CD4-positive, alpha-beta memory T cell (primary cell): ENCODE results near the gene P2RY2. TPM values are rescaled to one million over a fixed set of nuclear protein-coding genes. Genes with fewer than 3 reads are reported as not detected.

Experiments
- CTCF ChIA-PET: fragments of 350-600 bp; sonication (Branson Sonifier 250); formaldehyde crosslinking; loops from one replicate; lab custom pipeline; 2021; ENCODE audit warnings: inconsistent platforms; ENCODE audit not compliant: partially characterized antibody; lab: Charles Lee
- POLR2A ChIA-PET: fragments of 350-600 bp; sonication (Branson Sonifier 250); formaldehyde crosslinking; loops from one replicate; lab custom pipeline; 2021; ENCODE audit not compliant: partially characterized antibody; lab: Charles Lee
- DNase-seq, 5 donors: peaks; one replicate each; pipeline versions ENCODE4 v3.0.0 to v3.0.0-alpha.2; 2020 to 2022; ENCODE audit warnings: mixed read lengths in 1 of 5
- H3K27ac ChIP-seq: one replicate; pipeline ENCODE4 v1.7.0; 2013; ENCODE audit warnings: low read depth, low read length
- H3K27me3 ChIP-seq: 2 replicates; pipeline ENCODE4 v1.7.0; 2013; ENCODE audit warnings: mild to moderate bottlenecking, low read length, moderate library complexity; ENCODE audit not compliant: insufficient read depth
- H3K36me3 ChIP-seq: 2 replicates; pipeline ENCODE4 v1.7.0; 2013; ENCODE audit warnings: mild to moderate bottlenecking, low read length, moderate library complexity; ENCODE audit not compliant: insufficient read depth
- H3K4me1 ChIP-seq: 2 replicates; pipeline ENCODE4 v1.7.0; 2013; ENCODE audit warnings: mild to moderate bottlenecking, low read length, moderate library complexity; ENCODE audit not compliant: insufficient read depth
- H3K4me3 ChIP-seq, 2 donors: one replicate each; pipeline ENCODE4 v1.7.0; 2013; ENCODE audit warnings: low read length in 2 of 2, mild to moderate bottlenecking in 1 of 2
- H3K9me3 ChIP-seq, 2 donors: one replicate each; pipeline ENCODE4 v1.7.0; 2013; ENCODE audit warnings: low read length in 2 of 2, control low read depth in 1 of 2; ENCODE audit not compliant: control insufficient read depth in 1 of 2
- H3K27ac Mint-ChIP-seq, 7 donors: one replicate each; pipeline ENCODE4 v1.8.0; 2020 to 2021; ENCODE audit warnings: mixed read lengths in 7 of 7, mild to moderate bottlenecking in 6 of 7, inconsistent platforms in 3 of 7, moderate library complexity in 3 of 7
- H3K27me3 Mint-ChIP-seq, 2 donors: one replicate each; pipeline ENCODE4 v1.8.0; 2020 to 2021; ENCODE audit warnings: mixed read lengths in 2 of 2
- H3K36me3 Mint-ChIP-seq, 2 donors: one replicate each; pipeline ENCODE4 v1.8.0; 2020 to 2021; ENCODE audit warnings: mixed read lengths in 2 of 2, inconsistent platforms in 1 of 2, mild to moderate bottlenecking in 1 of 2
- H3K4me1 Mint-ChIP-seq, 4 donors: one replicate each; pipeline ENCODE4 v1.8.0; 2020 to 2021; ENCODE audit warnings: mixed read lengths in 4 of 4, mild to moderate bottlenecking in 1 of 4
- H3K4me3 Mint-ChIP-seq, 8 donors: one replicate each; pipeline ENCODE4 v1.8.0; 2020 to 2021; ENCODE audit warnings: mixed read lengths in 8 of 8, mild to moderate bottlenecking in 7 of 8, moderate library complexity in 6 of 8, inconsistent platforms in 3 of 8
- H3K9me3 Mint-ChIP-seq, 8 donors: one replicate each; pipeline ENCODE4 v1.8.0; 2020 to 2021; ENCODE audit warnings: mixed read lengths in 8 of 8, mild to moderate bottlenecking in 5 of 8, inconsistent platforms in 3 of 8, moderate library complexity in 1 of 8
- intact Hi-C: fragments of 100-400 bp; cut with micrococcal nuclease; formaldehyde crosslinking; loops from one replicate; pipeline ENCODE4 v1.15.1; 2023
- polyA plus RNA-seq, 2 donors: library from polyadenylated mRNA; unstranded; fragments of 300-500 nt; fragmentation: Illumina TruSeq; gene quantifications; one replicate each; pipeline ENCODE4 v1.2.3, GENCODE V29; 2021
- total RNA-seq, 2 experiments: library from RNA; stranded (reverse); gene quantifications; one replicate each; pipeline ENCODE4 v1.2.3, GENCODE V29; 2021

P2RY2 gene
- total and polyA plus RNA-seq, 4 experiments from 2014 or later: not detected

DNA sequence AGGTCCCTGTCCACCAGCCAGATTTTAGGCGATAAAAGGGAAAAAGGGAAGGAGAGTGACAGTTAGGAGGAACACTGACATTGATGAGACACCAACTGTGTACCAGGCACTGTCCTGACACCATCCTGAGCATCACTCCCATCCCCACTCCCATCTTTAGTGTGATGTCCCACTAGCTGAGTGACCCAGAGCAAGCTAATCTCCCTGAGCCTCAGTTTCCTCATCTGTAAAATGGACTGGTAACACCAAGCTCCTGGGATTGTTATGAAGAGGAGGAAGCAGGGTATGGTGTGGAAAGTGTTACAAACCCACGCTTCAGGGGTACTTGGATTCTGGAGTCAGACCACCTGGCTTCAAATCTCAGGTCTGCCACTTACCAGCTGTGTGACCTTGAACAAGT lies 45.6 kb downstream of the P2RY2 start:
- Histone ChIP-seq H3K36me3 (no peaks in the 10 kb centered on the region), H3K4me3 (no peak overlapping the region), H3K27ac (no peak overlapping the region), H3K9me3 (no peaks in the 10 kb centered on the region), H3K27me3 (no peaks in the 10 kb centered on the region), H3K4me1 (no peaks in the 10 kb centered on the region)
- H3K36me3 Mint-ChIP-seq: no peaks in the 10 kb centered on the region
- intact Hi-C loops: no loop called here
- POLR2A ChIA-PET: no interaction called here
- H3K9me3 Mint-ChIP-seq: no peaks in the 10 kb centered on the region
- peaks cover 22 to 30% of the 10 kb centered on the region in 2 donors for H3K27me3 Mint-ChIP-seq
- CTCF ChIA-PET: interaction anchor here (1.5 kb wide), 1 partner anchor 26 kb away, joined by 3 read pairs; no protein-coding TSS in a partner anchor
- no peak overlapping the region for H3K27ac Mint-ChIP-seq
- no peak for DNase-seq
- no peaks in the 10 kb centered on the region for H3K4me1 Mint-ChIP-seq
- H3K4me3 Mint-ChIP-seq: no peak overlapping the region

DNA sequence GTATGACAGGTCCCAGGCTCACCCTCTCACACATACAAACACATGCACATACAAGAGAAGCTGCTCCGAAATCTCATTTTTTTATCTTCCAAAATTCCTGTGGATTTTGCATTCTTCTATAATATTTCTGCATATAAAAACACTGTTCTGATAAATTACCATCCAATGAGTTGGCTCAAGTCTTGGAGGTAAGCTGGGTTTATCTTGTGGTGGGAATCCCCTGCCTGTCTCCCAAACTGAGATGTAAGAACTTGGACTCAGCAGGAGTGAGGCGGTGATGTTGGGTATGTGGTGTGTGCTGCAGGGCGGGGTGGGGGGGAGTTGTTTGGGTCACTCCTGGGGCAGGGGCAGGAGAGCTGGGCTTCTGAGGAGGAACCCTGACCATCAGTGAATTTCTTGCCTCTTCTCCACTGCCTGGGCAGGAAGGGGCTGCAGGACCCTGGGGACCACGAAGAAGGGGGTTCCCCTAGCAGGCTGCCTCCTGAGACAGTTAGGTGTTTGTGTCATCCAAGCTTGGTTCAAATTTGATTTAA lies 47.3 kb downstream of the P2RY2 start:
- Mint-ChIP-seq H3K9me3 (no peaks in the 10 kb centered on the region), H3K4me1 (no peaks in the 10 kb centered on the region), H3K4me3 (no peak overlapping the region), H3K36me3 (no peaks in the 10 kb centered on the region), H3K27me3 (peaks cover 22 to 32% of the 10 kb centered on the region in 2 donors), H3K27ac (no peak overlapping the region)
- no peaks in the 10 kb centered on the region for H3K36me3 ChIP-seq
- intact Hi-C loops: no loop called here
- H3K9me3 ChIP-seq: no peaks in the 10 kb centered on the region
- H3K27me3 ChIP-seq: no peaks in the 10 kb centered on the region
- H3K4me3 ChIP-seq: no peak overlapping the region
- no peak overlapping the region for H3K27ac ChIP-seq
- ChIA-PET POLR2A (no interaction called here), CTCF (no interaction called here)
- no peak for DNase-seq
- no peaks in the 10 kb centered on the region for H3K4me1 ChIP-seq

DNA sequence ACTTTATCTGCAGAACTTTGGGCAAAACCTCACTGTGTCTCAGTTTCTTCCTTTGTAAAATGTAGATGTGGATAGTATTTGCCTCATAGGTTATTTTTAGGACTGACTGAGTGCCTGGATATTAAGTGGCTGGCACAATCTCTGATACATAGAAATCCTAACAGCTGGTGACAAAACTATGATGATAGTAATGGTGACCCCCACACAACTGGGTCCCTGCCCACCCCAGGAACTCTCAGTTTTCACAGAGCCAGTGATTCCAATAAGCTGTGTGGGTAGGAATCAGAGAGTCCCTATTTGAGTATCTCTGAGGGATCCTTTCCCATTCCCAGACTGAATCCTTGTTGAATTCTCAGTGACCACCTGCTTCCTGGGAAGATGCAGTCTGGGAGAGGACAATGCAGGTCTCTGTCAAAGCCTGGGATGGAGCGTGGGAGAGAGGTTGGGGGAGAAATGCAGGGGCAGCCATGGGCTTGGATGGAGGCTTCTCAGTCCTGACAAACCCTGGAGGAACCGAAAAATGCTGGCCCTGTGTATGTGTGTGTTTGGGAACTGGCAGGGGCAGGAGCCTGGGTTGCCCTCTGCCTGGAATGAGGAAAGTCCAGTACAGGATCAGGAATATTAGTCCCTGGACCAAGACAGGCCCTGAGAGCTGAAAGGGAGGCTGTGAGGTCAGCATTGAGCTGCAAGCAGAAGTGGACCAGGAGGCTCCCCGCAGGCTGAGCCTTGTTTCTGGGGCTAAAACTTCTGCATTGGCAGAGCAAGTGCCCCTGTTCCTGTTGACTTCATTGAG lies 48.0 kb downstream of the P2RY2 start:
- CTCF ChIA-PET: no interaction called here
- Histone ChIP-seq H3K27ac (no peak overlapping the region), H3K4me3 (no peak overlapping the region), H3K4me1 (no peaks in the 10 kb centered on the region), H3K36me3 (no peaks in the 10 kb centered on the region), H3K27me3 (no peaks in the 10 kb centered on the region), H3K9me3 (no peaks in the 10 kb centered on the region)
- no peak for DNase-seq
- Mint-ChIP-seq H3K36me3 (no peaks in the 10 kb centered on the region), H3K27ac (peak overlapping the region in 1 of 7 donors; percentile 21), H3K27me3 (peaks cover 22 to 34% of the 10 kb centered on the region in 2 donors), H3K4me1 (no peaks in the 10 kb centered on the region), H3K4me3 (no peak overlapping the region), H3K9me3 (no peaks in the 10 kb centered on the region)
- POLR2A ChIA-PET: no interaction called here
- intact Hi-C loops: no loop called here

GRCh38 chr11:73266646-73267020 lies 48.6 kb downstream of the P2RY2 start:
- no peaks in the 10 kb centered on the region for H3K9me3 Mint-ChIP-seq
- H3K4me1 Mint-ChIP-seq: no peaks in the 10 kb centered on the region

GRCh38 chr11:73267122-73267846 lies 49.2 kb downstream of the P2RY2 start:
- no peak overlapping the region for H3K4me3 Mint-ChIP-seq
- peaks cover 18 to 29% of the 10 kb centered on the region in 2 donors for H3K27me3 Mint-ChIP-seq
- intact Hi-C loops: no loop called here
- Histone ChIP-seq H3K36me3 (no peaks in the 10 kb centered on the region), H3K4me3 (no peak overlapping the region), H3K27me3 (no peaks in the 10 kb centered on the region), H3K4me1 (no peaks in the 10 kb centered on the region), H3K9me3 (no peaks in the 10 kb centered on the region), H3K27ac (no peak overlapping the region)
- no peaks in the 10 kb centered on the region for H3K9me3 Mint-ChIP-seq
- CTCF ChIA-PET: interaction anchor here (1.0 kb wide), 1 partner anchor 24 kb away, joined by 3 read pairs; no protein-coding TSS in a partner anchor
- no peak overlapping the region for H3K27ac Mint-ChIP-seq
- no peaks in the 10 kb centered on the region for H3K36me3 Mint-ChIP-seq
- no peaks in the 10 kb centered on the region for H3K4me1 Mint-ChIP-seq
- no peak for DNase-seq
- POLR2A ChIA-PET: no interaction called here

More at GRCh38 chr11:73266646-73267020, 48.6 kb downstream of the P2RY2 start:
- CTCF ChIA-PET: no interaction called here
- Histone ChIP-seq H3K27me3 (no peaks in the 10 kb centered on the region), H3K36me3 (no peaks in the 10 kb centered on the region), H3K4me3 (no peak overlapping the region), H3K9me3 (no peaks in the 10 kb centered on the region), H3K4me1 (no peaks in the 10 kb centered on the region), H3K27ac (no peak overlapping the region)
- no peak overlapping the region for H3K4me3 Mint-ChIP-seq
- POLR2A ChIA-PET: no interaction called here
- no peak overlapping the region for H3K27ac Mint-ChIP-seq
- H3K36me3 Mint-ChIP-seq: no peaks in the 10 kb centered on the region
- intact Hi-C loops: no loop called here
- H3K27me3 Mint-ChIP-seq: peaks cover 22 to 34% of the 10 kb centered on the region in 2 donors
- DNase-seq: no peak

- CTCF ChIA-PET: interaction anchor here (1.0 kb wide), 1 partner anchor 24 kb away, joined by 3 read pairs; no protein-coding TSS in a partner anchor
- no peaks in the 10 kb centered on the region for H3K27me3 ChIP-seq
- POLR2A ChIA-PET: no interaction called here
- no peak overlapping the region for H3K4me3 Mint-ChIP-seq
- no peaks in the 10 kb centered on the region for H3K36me3 ChIP-seq
- no peak overlapping the region for H3K27ac ChIP-seq
- intact Hi-C loops: no loop called here
- no peak for DNase-seq
- H3K4me1 Mint-ChIP-seq: no peaks in the 10 kb centered on the region
- no peaks in the 10 kb centered on the region for H3K9me3 ChIP-seq
- H3K27me3 Mint-ChIP-seq: peaks cover 12 to 24% of the 10 kb centered on the region in 2 donors
- H3K4me1 ChIP-seq: no peaks in the 10 kb centered on the region
- H3K4me3 ChIP-seq: no peak overlapping the region
- no peaks in the 10 kb centered on the region for H3K9me3 Mint-ChIP-seq
- no peak overlapping the region for H3K27ac Mint-ChIP-seq
- H3K36me3 Mint-ChIP-seq: no peaks in the 10 kb centered on the region
These were observed 49.9 kb downstream of the P2RY2 start for GRCh38 chr11:73267906-73268540.
